Measurements from ENCODE around the gene LYL1. TPM values are rescaled to one million over a fixed set of nuclear protein-coding genes. Genes with fewer than 3 reads are reported as not detected.

LYL1 gene
- total and polyA plus RNA-seq, 2 of the 13 experiments (the other 11 are each of a cell fraction or from before 2014, with no cell fraction given) = 0.75 to 0.92 TPM

DNA sequence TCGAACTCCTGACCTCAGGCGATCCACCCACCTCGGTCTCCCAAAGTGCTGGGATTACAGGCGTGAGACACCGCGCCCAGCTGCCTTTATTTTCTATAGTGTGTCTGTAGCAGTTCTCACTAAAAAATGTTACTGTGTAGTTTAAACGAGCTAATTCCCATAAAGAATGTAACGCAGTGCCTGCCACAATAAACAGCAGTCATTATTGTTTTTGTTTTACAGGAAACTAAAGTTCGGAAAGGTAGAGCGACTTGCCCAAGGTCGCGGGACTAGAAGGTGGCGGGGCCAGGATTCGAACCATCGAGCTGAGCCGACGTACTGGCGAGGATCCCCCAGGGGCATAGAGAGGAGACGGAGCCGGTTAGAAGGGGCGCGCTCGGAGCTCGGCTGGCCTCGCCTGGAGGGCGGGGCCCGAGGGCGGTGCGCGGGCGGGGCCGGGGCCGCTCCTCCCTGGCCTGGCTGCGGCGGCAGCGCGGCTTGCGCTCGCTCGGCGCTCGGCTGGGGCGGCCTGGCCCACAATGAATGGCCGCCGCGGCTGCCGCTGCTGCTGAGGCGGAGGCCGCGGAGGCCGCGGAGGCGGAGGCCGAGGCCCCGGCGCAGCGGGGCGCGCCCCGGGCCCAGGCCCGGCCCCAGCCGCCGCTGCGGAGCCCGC lies 15.2 kb upstream of the LYL1 start, which contains the start of gene NACC1 (continued):
- TF ChIP-seq ZNF770 (CRISPR knock-in tag; IDR thresholded peaks at IDR 0.05) (peak; percentile 55; the same call in 1 of the 2 replicates), SATB2 (CRISPR knock-in tag; IDR thresholded peaks at IDR 0.05) (no peak), ZNF772 (CRISPR knock-in tag; IDR thresholded peaks at IDR 0.05) (no peak), MNT (IDR thresholded peaks at IDR 0.05) (no peak), KMT2A (CRISPR knock-in tag; IDR thresholded peaks at IDR 0.05) (peak; percentile 40; the same call in 1 of the 2 replicates), ZNF326 (CRISPR knock-in tag; IDR thresholded peaks at IDR 0.05; ENCODE audit: borderline replicate concordance) (no peak), GATAD2A (CRISPR knock-in tag; IDR thresholded peaks at IDR 0.05) (peak; percentile 38; the same call in 1 of the 2 replicates), KDM1A (CRISPR knock-in tag; IDR thresholded peaks at IDR 0.05) (peak; percentile 70; the same call in 1 of the 2 replicates), IRF2 (CRISPR knock-in tag; IDR thresholded peaks at IDR 0.05) (peak; percentile 51; the same call in 1 of the 2 replicates), ZNF317 (CRISPR knock-in tag; IDR thresholded peaks at IDR 0.05) (0 out of 2 replicates have a peak, but pooled peaks have one; percentile 27), KMT2B (CRISPR knock-in tag; IDR thresholded peaks at IDR 0.05) (peak; percentile 17; the same call in 1 of the 2 replicates), ZBTB42 (CRISPR knock-in tag; IDR thresholded peaks at IDR 0.05) (no peak), HOXA3 (CRISPR knock-in tag; IDR thresholded peaks at IDR 0.05) (peak; percentile 70), ZBTB7B (CRISPR knock-in tag; IDR thresholded peaks at IDR 0.05) (0 out of 2 replicates have a peak, but pooled peaks have one; percentile 58)
- TF ChIP-seq, protein P1, sequence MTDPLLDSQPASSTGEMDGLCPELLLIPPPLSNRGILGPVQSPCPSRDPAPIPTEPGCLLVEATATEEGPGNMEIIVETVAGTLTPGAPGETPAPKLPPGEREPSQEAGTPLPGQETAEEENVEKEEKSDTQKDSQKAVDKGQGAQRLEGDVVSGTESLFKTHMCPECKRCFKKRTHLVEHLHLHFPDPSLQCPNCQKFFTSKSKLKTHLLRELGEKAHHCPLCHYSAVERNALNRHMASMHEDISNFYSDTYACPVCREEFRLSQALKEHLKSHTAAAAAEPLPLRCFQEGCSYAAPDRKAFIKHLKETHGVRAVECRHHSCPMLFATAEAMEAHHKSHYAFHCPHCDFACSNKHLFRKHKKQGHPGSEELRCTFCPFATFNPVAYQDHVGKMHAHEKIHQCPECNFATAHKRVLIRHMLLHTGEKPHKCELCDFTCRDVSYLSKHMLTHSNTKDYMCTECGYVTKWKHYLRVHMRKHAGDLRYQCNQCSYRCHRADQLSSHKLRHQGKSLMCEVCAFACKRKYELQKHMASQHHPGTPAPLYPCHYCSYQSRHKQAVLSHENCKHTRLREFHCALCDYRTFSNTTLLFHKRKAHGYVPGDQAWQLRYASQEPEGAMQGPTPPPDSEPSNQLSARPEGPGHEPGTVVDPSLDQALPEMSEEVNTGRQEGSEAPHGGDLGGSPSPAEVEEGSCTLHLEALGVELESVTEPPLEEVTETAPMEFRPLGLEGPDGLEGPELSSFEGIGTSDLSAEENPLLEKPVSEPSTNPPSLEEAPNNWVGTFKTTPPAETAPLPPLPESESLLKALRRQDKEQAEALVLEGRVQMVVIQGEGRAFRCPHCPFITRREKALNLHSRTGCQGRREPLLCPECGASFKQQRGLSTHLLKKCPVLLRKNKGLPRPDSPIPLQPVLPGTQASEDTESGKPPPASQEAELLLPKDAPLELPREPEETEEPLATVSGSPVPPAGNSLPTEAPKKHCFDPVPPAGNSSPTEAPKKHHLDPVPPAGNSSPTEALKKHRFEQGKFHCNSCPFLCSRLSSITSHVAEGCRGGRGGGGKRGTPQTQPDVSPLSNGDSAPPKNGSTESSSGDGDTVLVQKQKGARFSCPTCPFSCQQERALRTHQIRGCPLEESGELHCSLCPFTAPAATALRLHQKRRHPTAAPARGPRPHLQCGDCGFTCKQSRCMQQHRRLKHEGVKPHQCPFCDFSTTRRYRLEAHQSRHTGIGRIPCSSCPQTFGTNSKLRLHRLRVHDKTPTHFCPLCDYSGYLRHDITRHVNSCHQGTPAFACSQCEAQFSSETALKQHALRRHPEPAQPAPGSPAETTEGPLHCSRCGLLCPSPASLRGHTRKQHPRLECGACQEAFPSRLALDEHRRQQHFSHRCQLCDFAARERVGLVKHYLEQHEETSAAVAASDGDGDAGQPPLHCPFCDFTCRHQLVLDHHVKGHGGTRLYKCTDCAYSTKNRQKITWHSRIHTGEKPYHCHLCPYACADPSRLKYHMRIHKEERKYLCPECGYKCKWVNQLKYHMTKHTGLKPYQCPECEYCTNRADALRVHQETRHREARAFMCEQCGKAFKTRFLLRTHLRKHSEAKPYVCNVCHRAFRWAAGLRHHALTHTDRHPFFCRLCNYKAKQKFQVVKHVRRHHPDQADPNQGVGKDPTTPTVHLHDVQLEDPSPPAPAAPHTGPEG (CRISPR knock-in tag; IDR thresholded peaks at IDR 0.05) = 0 out of 2 replicates have a peak, but pooled peaks have one; percentile 9
- TF ChIP-seq, protein P2, sequence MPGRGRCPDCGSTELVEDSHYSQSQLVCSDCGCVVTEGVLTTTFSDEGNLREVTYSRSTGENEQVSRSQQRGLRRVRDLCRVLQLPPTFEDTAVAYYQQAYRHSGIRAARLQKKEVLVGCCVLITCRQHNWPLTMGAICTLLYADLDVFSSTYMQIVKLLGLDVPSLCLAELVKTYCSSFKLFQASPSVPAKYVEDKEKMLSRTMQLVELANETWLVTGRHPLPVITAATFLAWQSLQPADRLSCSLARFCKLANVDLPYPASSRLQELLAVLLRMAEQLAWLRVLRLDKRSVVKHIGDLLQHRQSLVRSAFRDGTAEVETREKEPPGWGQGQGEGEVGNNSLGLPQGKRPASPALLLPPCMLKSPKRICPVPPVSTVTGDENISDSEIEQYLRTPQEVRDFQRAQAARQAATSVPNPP (CRISPR knock-in tag; IDR thresholded peaks at IDR 0.05) = no peak
